ENCODE data around the gene CAMKMT. TPM values are rescaled to one million over a fixed set of nuclear protein-coding genes. Genes with fewer than 3 reads are reported as not detected.

Gene CAMKMT
- total and polyA plus RNA-seq, 2 experiments from 2014 or later, result 26.5 to 29.5 TPM

Other genes starting within 250 kb of the CAMKMT start
- gene PPM1B, start 193.1 kb upstream of the CAMKMT start, total RNA-seq (2014; rRNA removed; shearing (Covaris generic)), result 134 and 137 TPM in 2 replicates
- gene PPM1B, start 193.1 kb upstream of the CAMKMT start, polyA plus RNA-seq (2016; fragmentation: Nextera tagmentation; extraction: Ambion mirVana), result 93.1 and 112 TPM in 2 replicates
- 0.19 and 1.0 TPM in 2 replicates for gene SLC3A1, start 86.5 kb upstream of the CAMKMT start, total RNA-seq (2014; rRNA removed; shearing (Covaris generic))
- gene SLC3A1, start 86.5 kb upstream of the CAMKMT start, polyA plus RNA-seq (2016; fragmentation: Nextera tagmentation; extraction: Ambion mirVana), result 0.42 and 0.70 TPM in 2 replicates
- gene PREPL, start 453 bp upstream of the CAMKMT start, total RNA-seq (2014; rRNA removed; shearing (Covaris generic)), result 43.1 and 49.0 TPM in 2 replicates
- 16.5 and 18.8 TPM in 2 replicates for gene PREPL, start 453 bp upstream of the CAMKMT start, polyA plus RNA-seq (2016; fragmentation: Nextera tagmentation; extraction: Ambion mirVana)

All from GM23338 (cell line).